Fibroblast of villous mesenchyme (primary cell): ENCODE data around the gene NXT2. TPM values are rescaled to one million over a fixed set of nuclear protein-coding genes. Genes with fewer than 3 reads are reported as not detected.
"Not testable (repeated sequence)": the region's sequence is repeated elsewhere in the genome, so short reads cannot be mapped to it uniquely, and the experiment has no call there.

Source experiments
- DNase-seq: peaks from one replicate; pipeline ENCODE4 v3.0.0-alpha.2; 2010; ENCODE audit warnings: low read depth
- H3K4me3 ChIP-seq: 2 replicates; pipeline ENCODE4 v1.5.1; 2011; ENCODE audit warnings: low read depth, mild to moderate bottlenecking, low read length
- total RNA-seq: library from RNA; depleted of rRNA; stranded (reverse); fragments of >200 nt; gene quantifications from 2 replicates; pipeline ENCODE4 v1.2.3, GENCODE V29; 2012
- TF ChIP-seq, protein P1 (sequence below): IDR thresholded peaks from 2 replicates; pipeline ENCODE4 v1.5.1; 2012; ENCODE audit warnings: low read depth, mild to moderate bottlenecking, low read length; ENCODE audit not compliant: insufficient read depth

Gene NXT2
- total RNA-seq, 1 donor = 11.2 TPM

DNA sequence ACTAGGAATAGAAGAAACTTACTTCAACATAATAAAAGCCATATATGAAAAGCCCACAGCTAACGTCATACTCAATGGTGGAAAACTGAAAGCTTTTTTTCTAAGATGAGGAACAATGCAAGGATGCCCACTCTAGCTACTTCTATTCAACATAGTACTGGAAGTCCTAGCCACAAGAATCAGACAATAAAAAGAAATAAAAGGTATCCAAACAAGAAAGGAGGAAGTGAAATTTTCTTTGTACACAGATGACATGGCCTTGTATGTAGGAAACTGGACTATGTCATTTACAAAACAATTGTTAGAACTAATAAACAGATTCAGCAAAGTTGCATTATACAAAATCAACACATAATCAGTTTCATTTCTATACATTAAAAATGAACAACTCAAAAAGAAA is 25.5 kb upstream of the NXT2 start:
- DNase-seq = no peak
- H3K4me3 ChIP-seq = no peak overlapping the region
- TF ChIP-seq, protein P1, sequence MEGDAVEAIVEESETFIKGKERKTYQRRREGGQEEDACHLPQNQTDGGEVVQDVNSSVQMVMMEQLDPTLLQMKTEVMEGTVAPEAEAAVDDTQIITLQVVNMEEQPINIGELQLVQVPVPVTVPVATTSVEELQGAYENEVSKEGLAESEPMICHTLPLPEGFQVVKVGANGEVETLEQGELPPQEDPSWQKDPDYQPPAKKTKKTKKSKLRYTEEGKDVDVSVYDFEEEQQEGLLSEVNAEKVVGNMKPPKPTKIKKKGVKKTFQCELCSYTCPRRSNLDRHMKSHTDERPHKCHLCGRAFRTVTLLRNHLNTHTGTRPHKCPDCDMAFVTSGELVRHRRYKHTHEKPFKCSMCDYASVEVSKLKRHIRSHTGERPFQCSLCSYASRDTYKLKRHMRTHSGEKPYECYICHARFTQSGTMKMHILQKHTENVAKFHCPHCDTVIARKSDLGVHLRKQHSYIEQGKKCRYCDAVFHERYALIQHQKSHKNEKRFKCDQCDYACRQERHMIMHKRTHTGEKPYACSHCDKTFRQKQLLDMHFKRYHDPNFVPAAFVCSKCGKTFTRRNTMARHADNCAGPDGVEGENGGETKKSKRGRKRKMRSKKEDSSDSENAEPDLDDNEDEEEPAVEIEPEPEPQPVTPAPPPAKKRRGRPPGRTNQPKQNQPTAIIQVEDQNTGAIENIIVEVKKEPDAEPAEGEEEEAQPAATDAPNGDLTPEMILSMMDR = no peak

DNA sequence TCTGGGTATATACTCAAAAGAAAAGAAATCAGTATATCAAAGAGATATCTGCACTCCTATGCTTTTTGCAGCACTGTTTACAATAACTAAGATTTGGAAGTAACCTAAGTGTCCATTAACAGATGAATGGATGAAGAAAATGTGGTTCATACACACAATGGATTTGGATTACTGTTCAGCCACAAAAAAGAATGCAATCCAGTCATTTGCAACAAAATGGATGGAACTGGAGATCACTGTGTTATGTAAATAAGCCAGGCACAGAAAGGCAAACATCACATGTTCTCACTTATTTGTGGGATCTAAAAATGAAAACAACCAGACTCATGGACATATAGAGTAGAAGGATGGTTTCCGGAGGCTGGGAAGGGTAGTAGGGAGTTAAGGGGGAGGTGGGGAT is 17.6 kb upstream of the NXT2 start:
- TF ChIP-seq, protein P1 = no peak
- peak; percentile 8 for DNase-seq
- no peak overlapping the region for H3K4me3 ChIP-seq

DNA sequence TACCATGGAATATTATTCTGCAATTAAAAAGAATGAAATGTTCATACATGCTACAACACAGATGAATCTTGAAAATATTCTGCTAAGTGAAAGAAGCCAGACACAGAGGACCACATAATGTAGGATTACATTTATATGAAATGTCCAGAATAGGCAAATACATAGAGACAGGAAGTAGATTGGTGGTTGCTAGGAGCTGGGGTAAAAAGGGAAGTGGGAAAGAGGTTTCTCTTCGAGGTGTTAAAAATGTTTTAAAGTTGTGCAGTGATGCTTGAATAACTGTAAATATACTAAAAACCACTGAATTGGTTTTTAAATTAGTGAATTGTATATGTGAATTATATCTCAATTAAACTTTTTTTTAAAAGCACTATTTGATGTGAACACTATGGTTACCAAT is 3.6 kb upstream of the NXT2 start:
- DNase-seq = no peak
- H3K4me3 ChIP-seq = no peak overlapping the region
- TF ChIP-seq, protein P1 = no peak

DNA sequence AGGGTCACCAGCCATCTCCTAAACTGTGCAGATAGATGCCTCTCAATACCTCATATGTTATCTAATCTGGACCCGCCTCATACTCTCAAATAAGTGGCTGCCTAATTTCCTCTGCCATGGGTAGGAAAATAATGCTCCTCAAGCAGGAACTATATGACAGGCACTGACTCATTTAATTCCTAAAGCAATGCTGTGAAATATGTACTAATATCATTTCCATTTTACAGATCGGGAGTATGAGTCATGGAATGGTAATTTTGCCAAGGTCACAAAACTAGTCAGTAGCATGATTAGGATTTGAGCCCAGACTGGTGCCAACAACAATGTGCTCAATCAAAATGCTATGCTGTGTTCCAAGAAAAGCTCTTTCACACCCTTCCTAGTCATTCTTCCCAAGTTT is 3.0 kb upstream of the NXT2 start:
- TF ChIP-seq, protein P1 = no peak
- H3K4me3 ChIP-seq = no peak overlapping the region
- DNase-seq = no peak

DNA sequence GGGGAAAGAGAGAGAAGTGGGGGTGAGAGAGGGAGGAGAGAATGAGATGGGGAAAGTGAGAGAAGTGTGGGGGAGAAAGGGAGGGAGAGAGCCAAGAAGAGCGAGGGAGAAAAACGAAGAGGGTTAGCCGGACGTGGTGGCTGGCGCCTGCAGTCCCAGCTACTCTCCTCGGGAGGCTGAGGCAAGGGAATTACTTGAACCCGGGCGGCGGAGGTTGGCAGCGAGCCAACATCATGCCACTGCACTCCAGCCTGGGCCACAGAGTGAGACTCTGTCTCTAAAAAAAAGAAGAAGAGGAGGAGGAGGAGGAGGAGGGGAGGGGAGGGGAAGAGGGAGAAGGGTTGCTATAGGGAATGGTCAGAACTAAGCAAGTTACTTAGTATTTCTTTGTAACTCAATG is 1.7 kb upstream of the NXT2 start:
- TF ChIP-seq, protein P1 = no peak
- no peak overlapping the region for H3K4me3 ChIP-seq
- no peak for DNase-seq

DNA sequence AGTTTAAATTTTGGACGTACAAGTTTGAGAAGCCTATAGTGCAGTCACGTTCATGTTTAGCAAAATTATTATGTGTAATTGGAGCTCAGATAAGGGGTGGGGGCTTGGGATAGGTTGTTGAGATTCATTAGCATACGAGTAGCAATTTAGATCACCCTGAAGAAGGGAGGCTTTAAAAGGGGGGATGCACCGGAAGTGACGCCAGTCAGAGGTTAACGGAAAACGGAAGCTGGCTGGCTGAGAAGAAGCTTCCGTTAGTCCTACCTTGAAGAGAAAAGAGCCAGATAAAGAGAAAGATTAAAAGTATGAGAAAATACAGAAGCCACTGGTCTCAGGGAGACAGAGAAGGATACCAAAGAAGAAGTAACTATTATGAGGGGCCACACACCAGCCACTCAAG is 1.1 kb upstream of the NXT2 start:
- no peak for DNase-seq
- no peak overlapping the region for H3K4me3 ChIP-seq
- TF ChIP-seq, protein P1 = no peak

DNA sequence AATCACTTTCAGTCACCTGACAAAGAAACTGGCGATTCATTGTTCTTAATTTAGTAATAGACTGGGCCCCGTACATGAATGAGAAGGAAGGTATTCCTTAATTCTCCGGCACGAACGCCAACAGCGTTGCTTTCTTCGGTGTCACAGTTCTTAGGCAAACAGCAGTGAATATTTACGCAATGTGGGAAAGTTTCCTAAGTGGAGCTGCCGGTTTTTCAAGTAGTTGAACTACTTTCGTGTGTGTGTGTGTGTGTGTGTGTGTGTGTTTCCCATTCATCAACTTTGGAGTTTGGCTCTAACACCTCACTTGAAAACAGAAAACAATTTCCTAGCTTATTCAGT is 651 bp downstream of the NXT2 start:
- DNase-seq = peak; percentile 83

DNA sequence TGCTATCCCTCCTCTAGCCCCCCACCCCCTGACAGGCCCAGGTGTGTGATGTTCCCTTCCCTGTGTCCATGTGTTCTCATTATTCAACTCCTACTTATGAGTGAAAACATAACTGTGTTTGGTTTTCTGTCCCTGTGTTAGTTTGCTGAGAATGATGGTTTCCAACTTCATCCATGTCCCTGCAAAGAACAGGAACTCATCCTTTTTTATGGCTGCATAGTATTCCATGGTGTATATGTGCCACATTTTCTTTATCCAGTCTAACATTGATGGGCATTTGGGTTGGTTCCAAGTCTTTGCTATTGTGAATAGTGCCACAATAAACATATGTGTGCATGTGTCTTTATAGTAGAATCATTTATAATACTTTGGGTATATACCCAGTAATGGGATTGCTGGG is 2.4 kb downstream of the NXT2 start:
- not testable (repeated sequence) for DNase-seq, H3K4me3 ChIP-seq

More for the DNA sequence above, 651 bp downstream of the NXT2 start:
- TF ChIP-seq, protein P1 = no peak
- H3K4me3 ChIP-seq = peak overlapping the region; percentile 73
